HepG2 (cell line): ENCODE measurements around the gene ZFYVE26. TPM values are rescaled to one million over a fixed set of nuclear protein-coding genes. Genes with fewer than 3 reads are reported as not detected.

Experiments used
- CENPX ChIP-seq: sonication (generic); formaldehyde crosslinking; IDR thresholded peaks from 2 replicates; pipeline ENCODE4 v1.9.0; 2021; ENCODE audit warnings: mild to moderate bottlenecking, missing genetic modification reagents, moderate library complexity
- HMG20A ChIP-seq: IDR thresholded peaks from 2 replicates; pipeline ENCODE4 v1.6.1; 2016; ENCODE audit warnings: borderline replicate concordance
- IRX3 ChIP-seq: sonication (generic); formaldehyde crosslinking; IDR thresholded peaks from 2 replicates; pipeline ENCODE4 v1.8.1; 2023; ENCODE audit warnings: mild to moderate bottlenecking, low read depth, missing genetic modification reagents, borderline replicate concordance
- JARID2 ChIP-seq: sonication (generic); formaldehyde crosslinking; IDR thresholded peaks from 2 replicates; pipeline ENCODE4 v1.8.1; 2023; ENCODE audit warnings: missing genetic modification reagents, inconsistent platforms; ENCODE audit not compliant: insufficient replicate concordance
- MAZ ChIP-seq, 2 experiments: sonication (generic) in 1 of 2; formaldehyde crosslinking in 1 of 2; IDR thresholded peaks; 2 replicates each; pipeline versions ENCODE4 v1.5.0 to v1.6.1; 2012 to 2020; ENCODE audit warnings: low read depth in 2 of 2, mild to moderate bottlenecking in 2 of 2, borderline replicate concordance in 1 of 2, improper control_type of control experiment in 1 of 2, low read length in 1 of 2, missing genetic modification reagents in 1 of 2, moderate library complexity in 1 of 2
- RFXANK ChIP-seq: IDR thresholded peaks from 2 replicates; pipeline ENCODE4 v1.6.1; 2016
- SP140L ChIP-seq: sonication (generic); formaldehyde crosslinking; IDR thresholded peaks from 2 replicates; pipeline ENCODE4 v1.4.0; 2020; ENCODE audit warnings: missing genetic modification reagents, borderline replicate concordance
- ZNF12 ChIP-seq: sonication (generic); formaldehyde crosslinking; IDR thresholded peaks from 2 replicates; pipeline ENCODE4 v1.5.0; 2020; ENCODE audit warnings: missing genetic modification reagents
- ZNF17 ChIP-seq: sonication (generic); formaldehyde crosslinking; IDR thresholded peaks from 2 replicates; pipeline ENCODE4 v1.5.0; 2020; ENCODE audit warnings: mild to moderate bottlenecking, missing genetic modification reagents
- ZNF230 ChIP-seq: sonication (generic); formaldehyde crosslinking; IDR thresholded peaks from 2 replicates; pipeline ENCODE4 v1.4.0; 2020; ENCODE audit warnings: mild to moderate bottlenecking, missing genetic modification reagents
- ZNF337 ChIP-seq: sonication (generic); formaldehyde crosslinking; IDR thresholded peaks from 2 replicates; pipeline ENCODE4 v1.5.1; 2020; ENCODE audit warnings: missing genetic modification reagents, low read depth, mild to moderate bottlenecking, borderline replicate concordance
- ZNF549 ChIP-seq: sonication (generic); formaldehyde crosslinking; IDR thresholded peaks from 2 replicates; pipeline ENCODE4 v1.5.0; 2020; ENCODE audit warnings: missing genetic modification reagents
- ZNF674 ChIP-seq: sonication (generic); formaldehyde crosslinking; IDR thresholded peaks from 2 replicates; pipeline ENCODE4 v1.5.0; 2020; ENCODE audit warnings: low read depth, mild to moderate bottlenecking, missing genetic modification reagents
- polyA plus RNA-seq, 8 experiments: library from polyadenylated mRNA; depleted of rRNA in 3 of 8; stranded (reverse) in 7 of 8; unstranded in 1 of 8; fragments of >200 nt; fragmentation: Illumina TruSeq in 4 of 8; extraction: Trizol in 4 of 8; gene quantifications; 2 replicates each; pipeline versions ENCODE4 v1.2.1 to v1.2.3, GENCODE V29; 2011 to 2016; ENCODE audit warnings: low read depth in 4 of 8, missing spikeins in 1 of 8, mixed read lengths in 1 of 8; ENCODE audit not compliant: insufficient read depth in 1 of 8
- total RNA-seq, 5 experiments: library from RNA; depleted of rRNA; stranded (reverse); fragments of >200 nt; fragmentation: Illumina TruSeq; extraction: Trizol; gene quantifications; 2 replicates each; pipeline ENCODE4 v1.2.3, GENCODE V29; 2016; ENCODE audit warnings: low read depth in 1 of 5
- TF ChIP-seq, protein P1 (sequence below): sonication (generic); formaldehyde crosslinking; conservative IDR thresholded peaks from 2 replicates; pipeline ENCODE4 v1.8.0; 2022; ENCODE audit warnings: missing genetic modification reagents
- TF ChIP-seq, protein P2 (sequence below): sonication (generic); formaldehyde crosslinking; IDR thresholded peaks from 2 replicates; pipeline ENCODE4 v1.4.0; 2020; ENCODE audit warnings: missing genetic modification reagents, borderline replicate concordance
- TF ChIP-seq, protein P3 (sequence below): sonication (generic); formaldehyde crosslinking; IDR thresholded peaks from 2 replicates; pipeline ENCODE4 v1.8.1; 2023; ENCODE audit warnings: mild to moderate bottlenecking, inconsistent platforms, moderate library complexity, missing genetic modification reagents, borderline replicate concordance
- TF ChIP-seq, protein P4 (sequence below): sonication (generic); formaldehyde crosslinking; IDR thresholded peaks from 2 replicates; pipeline ENCODE4 v1.5.1; 2020; ENCODE audit warnings: missing genetic modification reagents, mild to moderate bottlenecking, borderline replicate concordance
- TF ChIP-seq, protein P5 (sequence below): sonication (generic); formaldehyde crosslinking; IDR thresholded peaks from 2 replicates; pipeline ENCODE4 v1.5.0; 2020; ENCODE audit warnings: missing genetic modification reagents

The ZFYVE26 gene
- total and polyA plus RNA-seq, 2 of the 13 experiments (the other 11 are each of a cell fraction or from before 2014, with no cell fraction given) = 13.6 to 16.4 TPM

DNA sequence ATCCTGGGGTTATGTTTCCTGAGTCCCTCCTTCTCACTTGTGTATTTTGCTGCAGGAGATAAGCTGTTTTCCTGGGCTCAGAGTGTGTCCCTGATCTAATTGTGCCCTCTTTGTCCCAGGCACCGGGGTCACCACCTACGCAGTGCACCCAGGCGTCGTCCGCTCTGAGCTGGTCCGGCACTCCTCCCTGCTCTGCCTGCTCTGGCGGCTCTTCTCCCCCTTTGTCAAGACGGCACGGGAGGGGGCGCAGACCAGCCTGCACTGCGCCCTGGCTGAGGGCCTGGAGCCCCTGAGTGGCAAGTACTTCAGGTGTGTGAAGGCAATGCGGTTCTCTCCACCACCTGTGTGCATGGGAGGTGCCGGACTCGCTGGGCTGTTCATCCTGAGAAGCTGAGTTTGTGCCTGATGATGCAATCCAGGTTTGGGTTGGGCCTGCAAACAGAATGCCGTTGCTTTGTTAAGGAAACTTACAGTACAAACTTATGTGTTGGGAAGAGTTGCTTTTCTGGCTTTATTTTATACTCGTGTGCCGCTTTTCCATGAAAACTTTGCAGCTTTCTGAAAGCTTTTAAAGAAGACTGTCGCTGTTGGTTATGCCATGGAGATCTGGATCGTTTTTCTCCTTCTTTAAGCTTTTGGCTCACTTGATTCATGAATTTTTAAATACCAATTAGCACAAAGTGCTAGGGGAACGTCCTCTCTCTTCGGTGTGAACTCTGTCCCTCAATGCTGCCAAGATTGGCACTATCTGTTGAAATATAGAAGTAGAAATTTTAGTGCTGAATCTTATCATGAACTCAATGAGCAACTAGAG lies 87.1 kb downstream of the ZFYVE26 start (continued):
- TF ChIP-seq, protein P1, sequence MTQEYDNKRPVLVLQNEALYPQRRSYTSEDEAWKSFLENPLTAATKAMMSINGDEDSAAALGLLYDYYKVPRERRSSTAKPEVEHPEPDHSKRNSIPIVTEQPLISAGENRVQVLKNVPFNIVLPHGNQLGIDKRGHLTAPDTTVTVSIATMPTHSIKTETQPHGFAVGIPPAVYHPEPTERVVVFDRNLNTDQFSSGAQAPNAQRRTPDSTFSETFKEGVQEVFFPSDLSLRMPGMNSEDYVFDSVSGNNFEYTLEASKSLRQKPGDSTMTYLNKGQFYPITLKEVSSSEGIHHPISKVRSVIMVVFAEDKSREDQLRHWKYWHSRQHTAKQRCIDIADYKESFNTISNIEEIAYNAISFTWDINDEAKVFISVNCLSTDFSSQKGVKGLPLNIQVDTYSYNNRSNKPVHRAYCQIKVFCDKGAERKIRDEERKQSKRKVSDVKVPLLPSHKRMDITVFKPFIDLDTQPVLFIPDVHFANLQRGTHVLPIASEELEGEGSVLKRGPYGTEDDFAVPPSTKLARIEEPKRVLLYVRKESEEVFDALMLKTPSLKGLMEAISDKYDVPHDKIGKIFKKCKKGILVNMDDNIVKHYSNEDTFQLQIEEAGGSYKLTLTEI = no peak
- TF ChIP-seq RFXANK (no peak), CENPX (CRISPR knock-in tag) (no peak), IRX3 (CRISPR knock-in tag) (no peak), HMG20A (no peak), SP140L (CRISPR knock-in tag) (no peak), ZNF337 (CRISPR knock-in tag) (no peak), ZNF12 (CRISPR knock-in tag) (peak; percentile 37; the same call in 1 of the 2 replicates), ZNF230 (CRISPR knock-in tag) (0 out of 2 replicates have a peak, but pooled peaks have one; percentile 38), ZNF549 (CRISPR knock-in tag) (no peak), ZNF674 (CRISPR knock-in tag) (no peak), ZNF17 (CRISPR knock-in tag) (no peak), JARID2 (CRISPR knock-in tag) (no peak), MAZ (IDR thresholded peaks at IDR 0.05; ENCODE audit: borderline replicate concordance, low read depth, low read length) (no peak), MAZ (CRISPR knock-in tag; IDR thresholded peaks at IDR 0.05; ENCODE audit: low read depth) (peak; percentile 60; the same call in 1 of the 2 replicates)
- TF ChIP-seq, protein P2, sequence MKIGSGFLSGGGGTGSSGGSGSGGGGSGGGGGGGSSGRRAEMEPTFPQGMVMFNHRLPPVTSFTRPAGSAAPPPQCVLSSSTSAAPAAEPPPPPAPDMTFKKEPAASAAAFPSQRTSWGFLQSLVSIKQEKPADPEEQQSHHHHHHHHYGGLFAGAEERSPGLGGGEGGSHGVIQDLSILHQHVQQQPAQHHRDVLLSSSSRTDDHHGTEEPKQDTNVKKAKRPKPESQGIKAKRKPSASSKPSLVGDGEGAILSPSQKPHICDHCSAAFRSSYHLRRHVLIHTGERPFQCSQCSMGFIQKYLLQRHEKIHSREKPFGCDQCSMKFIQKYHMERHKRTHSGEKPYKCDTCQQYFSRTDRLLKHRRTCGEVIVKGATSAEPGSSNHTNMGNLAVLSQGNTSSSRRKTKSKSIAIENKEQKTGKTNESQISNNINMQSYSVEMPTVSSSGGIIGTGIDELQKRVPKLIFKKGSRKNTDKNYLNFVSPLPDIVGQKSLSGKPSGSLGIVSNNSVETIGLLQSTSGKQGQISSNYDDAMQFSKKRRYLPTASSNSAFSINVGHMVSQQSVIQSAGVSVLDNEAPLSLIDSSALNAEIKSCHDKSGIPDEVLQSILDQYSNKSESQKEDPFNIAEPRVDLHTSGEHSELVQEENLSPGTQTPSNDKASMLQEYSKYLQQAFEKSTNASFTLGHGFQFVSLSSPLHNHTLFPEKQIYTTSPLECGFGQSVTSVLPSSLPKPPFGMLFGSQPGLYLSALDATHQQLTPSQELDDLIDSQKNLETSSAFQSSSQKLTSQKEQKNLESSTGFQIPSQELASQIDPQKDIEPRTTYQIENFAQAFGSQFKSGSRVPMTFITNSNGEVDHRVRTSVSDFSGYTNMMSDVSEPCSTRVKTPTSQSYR (CRISPR knock-in tag) = no peak
- TF ChIP-seq, protein P3, sequence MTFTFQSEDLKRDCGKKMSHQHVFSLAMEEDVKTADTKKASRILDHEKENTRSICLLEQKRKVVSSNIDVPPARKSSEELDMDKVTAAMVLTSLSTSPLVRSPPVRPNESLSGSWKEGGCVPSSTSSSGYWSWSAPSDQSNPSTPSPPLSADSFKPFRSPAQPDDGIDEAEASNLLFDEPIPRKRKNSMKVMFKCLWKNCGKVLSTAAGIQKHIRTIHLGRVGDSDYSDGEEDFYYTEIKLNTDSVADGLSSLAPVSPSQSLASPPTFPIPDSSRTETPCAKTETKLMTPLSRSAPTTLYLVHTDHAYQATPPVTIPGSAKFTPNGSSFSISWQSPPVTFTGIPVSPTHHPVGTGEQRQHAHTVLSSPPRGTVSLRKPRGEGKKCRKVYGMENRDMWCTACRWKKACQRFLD (CRISPR knock-in tag) = no peak
- TF ChIP-seq, protein P4, sequence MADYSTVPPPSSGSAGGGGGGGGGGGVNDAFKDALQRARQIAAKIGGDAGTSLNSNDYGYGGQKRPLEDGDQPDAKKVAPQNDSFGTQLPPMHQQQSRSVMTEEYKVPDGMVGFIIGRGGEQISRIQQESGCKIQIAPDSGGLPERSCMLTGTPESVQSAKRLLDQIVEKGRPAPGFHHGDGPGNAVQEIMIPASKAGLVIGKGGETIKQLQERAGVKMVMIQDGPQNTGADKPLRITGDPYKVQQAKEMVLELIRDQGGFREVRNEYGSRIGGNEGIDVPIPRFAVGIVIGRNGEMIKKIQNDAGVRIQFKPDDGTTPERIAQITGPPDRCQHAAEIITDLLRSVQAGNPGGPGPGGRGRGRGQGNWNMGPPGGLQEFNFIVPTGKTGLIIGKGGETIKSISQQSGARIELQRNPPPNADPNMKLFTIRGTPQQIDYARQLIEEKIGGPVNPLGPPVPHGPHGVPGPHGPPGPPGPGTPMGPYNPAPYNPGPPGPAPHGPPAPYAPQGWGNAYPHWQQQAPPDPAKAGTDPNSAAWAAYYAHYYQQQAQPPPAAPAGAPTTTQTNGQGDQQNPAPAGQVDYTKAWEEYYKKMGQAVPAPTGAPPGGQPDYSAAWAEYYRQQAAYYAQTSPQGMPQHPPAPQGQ (CRISPR knock-in tag) = 0 out of 2 replicates have a peak, but pooled peaks have one; percentile 35
- TF ChIP-seq, protein P5, sequence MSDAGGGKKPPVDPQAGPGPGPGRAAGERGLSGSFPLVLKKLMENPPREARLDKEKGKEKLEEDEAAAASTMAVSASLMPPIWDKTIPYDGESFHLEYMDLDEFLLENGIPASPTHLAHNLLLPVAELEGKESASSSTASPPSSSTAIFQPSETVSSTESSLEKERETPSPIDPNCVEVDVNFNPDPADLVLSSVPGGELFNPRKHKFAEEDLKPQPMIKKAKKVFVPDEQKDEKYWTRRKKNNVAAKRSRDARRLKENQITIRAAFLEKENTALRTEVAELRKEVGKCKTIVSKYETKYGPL = no peak
